Activated effector memory CD4-positive, alpha-beta T cell treated with Interleukin-2 at 50 U/mL for 16 hours (primary cell): Measurements from ENCODE around the gene FBXO22.
"Not testable (repeated sequence)": the region's sequence is repeated elsewhere in the genome, so short reads cannot be mapped to it uniquely, and the experiment has no call there.

Experiments used
- DNase-seq: peaks from one replicate; pipeline ENCODE4 v3.0.0-alpha.2; 2020

FBXO22 gene

GRCh38 chr15:75984706-75985105 lies 81.0 kb downstream of the FBXO22 start:
- DNase-seq = not testable (repeated sequence)

- DNase-seq = no peak
These were observed 82.3 kb downstream of the FBXO22 start for GRCh38 chr15:75985971-75986370.

- no peak for DNase-seq
These were observed 85.4 kb downstream of the FBXO22 start for GRCh38 chr15:75989045-75989444.

- DNase-seq = no peak
These were observed 86.2 kb downstream of the FBXO22 start for GRCh38 chr15:75989875-75990274.
